IMR-90 (cell line): ENCODE results near the gene RPL15.

Source experiments
- BHLHE40 ChIP-seq: fragments of 150-350 bp; IDR thresholded peaks from 2 replicates; pipeline ENCODE4 v1.6.1; 2016; ENCODE audit warnings: mild to moderate bottlenecking, low read depth, low read length
- CEBPB ChIP-seq: IDR thresholded peaks from 2 replicates; pipeline ENCODE4 v1.6.1; 2012; ENCODE audit warnings: low read depth, low read length, improper control_type of control experiment
- CTCF ChIP-seq: conservative IDR thresholded peaks from 2 replicates; pipeline ENCODE4 v1.5.1; 2012; ENCODE audit warnings: mild to moderate bottlenecking, low read depth, low read length, improper control_type of control experiment
- MAFK ChIP-seq: IDR thresholded peaks from 2 replicates; pipeline ENCODE4 v1.6.1; 2012; ENCODE audit warnings: low read depth, low read length, improper control_type of control experiment
- MAZ ChIP-seq: IDR thresholded peaks from 2 replicates; pipeline ENCODE4 v1.6.1; 2012; ENCODE audit warnings: low read depth, mild to moderate bottlenecking, low read length, improper control_type of control experiment, moderate library complexity, borderline replicate concordance
- MXI1 ChIP-seq: IDR thresholded peaks from 2 replicates; pipeline ENCODE4 v1.6.1; 2012; ENCODE audit warnings: low read depth, mild to moderate bottlenecking, low read length, moderate library complexity, borderline replicate concordance
- POLR2A ChIP-seq: IDR thresholded peaks from 2 replicates; pipeline ENCODE4 v1.6.1; 2012; ENCODE audit warnings: mild to moderate bottlenecking, low read depth, low read length
- RAD21 ChIP-seq: IDR thresholded peaks from 2 replicates; pipeline ENCODE4 v1.6.1; 2012; ENCODE audit warnings: low read length, improper control_type of control experiment
- RFX5 ChIP-seq: IDR thresholded peaks from 2 replicates; pipeline ENCODE4 v1.8.0; 2012; ENCODE audit warnings: low read depth, mild to moderate bottlenecking, low read length, moderate library complexity
- SMC3 ChIP-seq: fragments of 150-350 bp; IDR thresholded peaks from 2 replicates; pipeline ENCODE4 v1.6.1; 2016; ENCODE audit warnings: low read depth, mild to moderate bottlenecking, antibody characterized with exemption, low read length, moderate library complexity
- USF2 ChIP-seq: fragments of 150-350 bp; IDR thresholded peaks from 2 replicates; pipeline ENCODE4 v1.6.1; 2017; ENCODE audit warnings: mild to moderate bottlenecking, antibody characterized with exemption, low read length, low read depth

DNA sequence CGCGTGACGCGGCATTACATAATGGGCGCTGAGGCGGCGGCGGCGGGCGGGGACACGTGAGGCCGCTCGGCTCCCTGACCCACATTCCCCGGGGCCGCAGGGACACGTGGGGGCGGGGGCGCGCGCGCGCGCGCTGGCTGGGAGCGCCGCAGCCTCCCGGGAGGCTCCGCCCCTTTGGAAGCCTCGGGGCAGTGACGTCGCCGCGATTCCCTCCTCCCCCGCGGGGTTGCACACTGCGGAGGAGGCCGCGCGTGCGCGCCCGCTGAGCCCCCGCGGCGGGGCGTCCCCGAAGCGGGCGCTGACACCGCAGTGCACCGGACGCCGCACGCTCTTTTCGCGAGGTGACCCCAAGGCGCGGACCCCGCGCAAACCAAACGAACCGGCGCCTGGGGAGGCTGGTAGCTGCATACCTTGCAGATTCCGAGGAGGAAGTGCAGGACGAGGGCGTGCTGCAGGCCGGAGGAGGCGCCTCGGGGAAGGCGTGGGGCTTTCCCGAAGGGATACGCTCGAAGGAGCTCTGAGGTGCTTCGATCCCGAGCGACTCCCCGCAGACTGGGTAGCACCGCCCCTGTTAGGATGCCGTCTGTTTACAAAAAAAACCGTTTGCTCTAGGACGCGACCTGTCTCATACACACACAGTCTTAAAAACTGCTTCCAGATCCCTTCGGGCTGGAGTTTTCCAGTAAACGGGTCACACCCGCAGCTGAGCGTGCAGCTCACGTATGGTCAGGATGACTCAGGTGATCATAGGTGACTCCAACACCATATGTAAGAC is 29.2 kb downstream of the RPL15 start:
- TF ChIP-seq MAZ (peak; percentile 97), CTCF (no peak), USF2 (peak; percentile 96), POLR2A (peak; percentile 60), RFX5 (no peak), RAD21 (no peak), BHLHE40 (peak; percentile 96), MXI1 (peak; percentile 10; the same call in 1 of the 2 replicates), MAFK (0 out of 2 replicates have a peak, but pooled peaks have one; percentile 9), CEBPB (peak; percentile 61), SMC3 (no peak)
